ENCODE data around the gene PACSIN2.

DNA sequence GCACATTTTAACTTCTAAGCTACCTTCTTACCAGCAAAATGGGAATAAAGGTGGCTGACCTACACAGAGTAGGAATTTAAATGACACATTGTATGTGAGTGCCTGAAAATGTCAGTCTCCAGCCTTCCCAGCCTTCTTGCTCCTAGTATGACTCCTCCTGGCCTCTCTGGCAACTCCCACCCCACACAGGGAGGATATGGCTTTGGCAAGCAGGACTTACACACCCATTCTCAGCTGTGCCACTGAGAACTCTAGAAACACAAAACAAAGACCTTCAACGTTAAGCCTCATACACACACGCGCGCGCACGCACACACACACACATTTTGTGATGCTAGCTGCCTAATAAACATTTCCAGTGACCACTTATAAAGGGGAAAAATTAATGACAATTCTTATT, 65.8 kb downstream of the PACSIN2 start:
- TF ChIP-seq, protein P1, sequence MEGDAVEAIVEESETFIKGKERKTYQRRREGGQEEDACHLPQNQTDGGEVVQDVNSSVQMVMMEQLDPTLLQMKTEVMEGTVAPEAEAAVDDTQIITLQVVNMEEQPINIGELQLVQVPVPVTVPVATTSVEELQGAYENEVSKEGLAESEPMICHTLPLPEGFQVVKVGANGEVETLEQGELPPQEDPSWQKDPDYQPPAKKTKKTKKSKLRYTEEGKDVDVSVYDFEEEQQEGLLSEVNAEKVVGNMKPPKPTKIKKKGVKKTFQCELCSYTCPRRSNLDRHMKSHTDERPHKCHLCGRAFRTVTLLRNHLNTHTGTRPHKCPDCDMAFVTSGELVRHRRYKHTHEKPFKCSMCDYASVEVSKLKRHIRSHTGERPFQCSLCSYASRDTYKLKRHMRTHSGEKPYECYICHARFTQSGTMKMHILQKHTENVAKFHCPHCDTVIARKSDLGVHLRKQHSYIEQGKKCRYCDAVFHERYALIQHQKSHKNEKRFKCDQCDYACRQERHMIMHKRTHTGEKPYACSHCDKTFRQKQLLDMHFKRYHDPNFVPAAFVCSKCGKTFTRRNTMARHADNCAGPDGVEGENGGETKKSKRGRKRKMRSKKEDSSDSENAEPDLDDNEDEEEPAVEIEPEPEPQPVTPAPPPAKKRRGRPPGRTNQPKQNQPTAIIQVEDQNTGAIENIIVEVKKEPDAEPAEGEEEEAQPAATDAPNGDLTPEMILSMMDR (IDR thresholded peaks at IDR 0.05; ENCODE audit: insufficient read depth, low read depth, low read length): no peak
- no peak for TF ChIP-seq EZH2 (IDR thresholded peaks at IDR 0.05; ENCODE audit: insufficient read depth, low read length)

Data from astrocyte (in vitro differentiated cells and primary cell).